ELF-1 (cell line): ENCODE measurements around the gene LILRB5.
"Not testable (repeated sequence)": the region's sequence is repeated elsewhere in the genome, so short reads cannot be mapped to it uniquely, and the experiment has no call there.

Experiments
- DNase-seq: peaks from one replicate; pipeline ENCODE4 v3.0.0-alpha.2; 2016; ENCODE audit warnings: low read depth, low spot score

LILRB5 gene

DNA sequence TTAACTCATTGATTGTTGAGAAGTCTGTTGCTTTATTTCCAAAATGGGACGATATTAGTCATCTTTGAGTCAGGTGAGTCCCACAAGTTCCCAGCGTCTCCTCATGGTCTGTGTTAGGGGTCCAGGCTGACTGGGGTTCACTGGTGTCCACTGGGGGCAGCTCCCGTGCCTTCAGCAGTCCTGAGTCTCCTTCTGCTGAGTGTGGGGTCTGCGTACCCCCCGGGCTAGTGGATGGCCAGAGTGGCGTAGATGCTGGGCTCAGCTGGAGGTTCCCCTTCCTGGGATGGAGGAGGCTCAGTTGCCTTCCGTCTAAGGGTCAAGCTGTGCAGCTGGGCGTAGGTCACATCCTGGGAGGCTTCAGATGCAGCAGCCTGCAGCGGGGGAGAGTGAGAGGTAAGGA is 40.2 kb downstream of the LILRB5 start:
- no peak for DNase-seq

DNA sequence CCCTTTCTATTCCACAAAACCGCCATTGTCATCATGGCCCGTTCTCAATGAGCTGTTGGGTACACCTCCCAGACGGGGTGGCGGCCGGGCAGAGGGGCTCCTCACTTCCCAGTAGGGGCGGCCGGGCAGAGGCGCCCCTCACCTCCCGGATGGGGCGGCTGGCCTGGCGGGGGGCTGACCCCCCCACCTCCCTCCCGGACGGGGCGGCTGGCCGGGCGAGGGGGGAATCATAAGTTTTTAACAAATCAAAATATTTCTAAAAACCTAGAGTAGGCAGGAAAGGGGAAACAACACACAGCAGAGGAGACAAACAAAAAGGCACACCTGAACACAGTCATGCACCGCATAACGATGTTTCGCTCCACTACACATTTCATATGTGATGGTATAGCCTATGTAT is 42.3 kb downstream of the LILRB5 start:
- not testable (repeated sequence) for DNase-seq

DNA sequence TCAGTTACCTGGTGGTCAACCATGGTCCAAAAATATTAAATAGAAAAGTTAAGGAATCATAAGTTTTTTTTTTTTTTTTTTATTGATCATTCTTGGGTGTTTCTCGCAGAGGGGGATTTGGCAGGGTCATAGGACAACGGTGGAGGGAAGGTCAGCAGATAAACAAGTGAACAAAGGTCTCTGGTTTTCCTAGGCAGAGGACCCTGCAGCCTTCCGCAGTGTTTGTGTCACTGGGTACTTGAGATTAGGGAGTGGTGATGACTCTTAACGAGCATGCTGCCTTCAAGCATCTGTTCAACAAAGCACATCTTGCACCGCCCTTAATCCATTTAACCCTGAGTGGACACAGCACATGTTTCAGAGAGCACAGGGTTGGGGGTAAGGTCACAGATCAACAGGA is 42.9 kb downstream of the LILRB5 start:
- DNase-seq: not testable (repeated sequence)

DNA sequence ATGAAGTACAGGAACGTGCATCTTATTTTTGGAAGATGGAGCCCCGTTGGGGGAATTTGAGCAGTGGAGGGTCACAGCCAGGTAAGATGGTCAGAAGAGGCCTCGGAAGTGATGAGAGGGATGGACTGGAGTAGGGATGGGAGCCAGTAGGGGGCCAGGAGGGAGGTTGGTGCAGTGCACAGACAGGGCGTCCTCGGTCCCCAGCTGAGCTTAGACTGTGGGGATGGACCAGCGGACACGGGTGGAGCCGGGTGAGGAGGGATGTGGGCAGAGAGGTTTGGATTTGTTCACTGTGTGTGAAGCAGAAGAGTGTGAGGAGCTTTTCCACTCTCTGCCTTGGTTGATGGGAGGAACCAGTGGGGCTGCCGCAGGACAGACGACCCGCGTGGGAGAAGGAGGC is 45.8 kb downstream of the LILRB5 start:
- no peak for DNase-seq

DNA sequence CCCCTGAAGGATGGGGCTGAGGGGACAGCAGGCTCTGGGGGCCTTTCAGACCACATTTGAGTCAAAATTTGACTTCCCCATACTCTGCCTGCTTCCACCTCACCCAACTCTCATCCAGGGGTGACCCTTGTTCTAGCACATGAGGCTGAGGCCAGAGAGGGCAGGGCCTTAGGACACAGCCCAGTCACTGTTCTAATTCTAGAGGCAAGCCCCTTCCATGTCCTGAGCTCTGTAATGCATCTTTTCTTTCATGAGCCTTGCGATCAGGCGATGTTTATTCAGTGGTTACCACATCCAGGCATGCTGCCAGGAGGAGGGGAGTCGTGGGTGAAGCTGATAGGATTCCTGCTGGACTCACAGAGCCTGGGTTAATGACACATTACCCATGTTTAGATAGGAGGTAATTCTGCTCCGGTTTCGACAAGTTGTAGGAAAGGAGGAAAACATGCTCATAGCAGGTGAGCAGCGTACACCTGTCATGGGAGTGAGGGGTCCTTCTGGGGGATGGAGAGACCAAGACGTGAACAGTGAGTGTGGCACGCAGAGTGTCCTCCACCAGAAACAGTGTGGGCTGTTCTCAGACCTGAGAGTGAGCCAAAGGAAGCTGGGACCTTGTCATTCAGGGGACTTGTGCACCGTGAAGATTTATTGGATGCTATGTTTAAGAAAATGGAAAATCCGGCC is 47.1 kb downstream of the LILRB5 start:
- no peak for DNase-seq

DNA sequence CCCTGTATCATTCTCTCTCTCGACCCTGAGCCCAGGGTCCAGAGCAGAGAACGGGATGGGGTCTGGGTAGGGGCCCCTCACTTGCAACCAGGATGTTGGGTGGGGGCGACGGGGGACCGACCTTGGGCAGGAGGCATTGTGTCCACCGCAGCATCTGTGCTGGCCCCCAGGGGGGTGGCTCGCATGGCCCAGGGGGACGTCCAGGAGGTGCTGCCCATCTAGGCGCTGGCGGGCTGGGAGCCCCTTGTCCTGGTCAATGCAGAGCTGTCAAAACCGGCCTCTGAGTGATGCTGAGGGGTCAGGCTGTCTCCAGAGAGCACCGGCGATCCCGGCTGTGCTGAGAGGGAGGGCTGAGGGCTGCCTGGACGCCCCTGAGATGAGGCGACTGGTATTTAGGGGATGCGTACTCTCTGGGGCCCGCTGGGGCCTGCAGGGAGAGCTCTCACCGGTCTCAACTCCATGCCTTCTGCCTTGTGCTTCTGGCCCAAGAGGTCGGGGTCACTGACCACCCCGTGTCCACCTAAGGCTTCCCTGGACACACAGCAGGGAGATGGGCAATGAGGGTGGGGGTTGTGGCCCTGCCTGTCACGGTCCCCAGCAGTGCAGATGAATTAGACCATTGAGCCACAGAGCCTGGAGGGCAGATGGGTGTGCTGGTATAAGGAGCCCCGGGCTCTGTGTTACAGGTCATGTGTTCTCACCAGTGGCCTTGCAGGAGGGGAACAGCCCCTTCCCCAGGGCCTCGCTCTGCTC is 47.8 kb downstream of the LILRB5 start:
- DNase-seq: peak; percentile 49

DNA sequence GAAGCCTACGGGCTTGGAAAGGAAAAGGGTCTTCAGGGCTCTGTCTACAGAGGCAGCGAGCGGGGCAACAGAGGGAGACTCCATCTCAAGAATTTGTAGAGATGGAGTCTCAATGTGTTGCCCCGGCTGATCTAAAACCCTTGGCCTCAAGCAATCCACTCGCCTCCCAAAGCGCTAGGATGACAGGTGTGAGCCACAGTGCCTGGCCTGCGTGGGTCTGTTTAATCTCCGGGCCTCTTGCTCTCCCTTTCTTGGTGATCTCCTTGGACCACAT is 48.4 kb downstream of the LILRB5 start:
- no peak for DNase-seq

DNA sequence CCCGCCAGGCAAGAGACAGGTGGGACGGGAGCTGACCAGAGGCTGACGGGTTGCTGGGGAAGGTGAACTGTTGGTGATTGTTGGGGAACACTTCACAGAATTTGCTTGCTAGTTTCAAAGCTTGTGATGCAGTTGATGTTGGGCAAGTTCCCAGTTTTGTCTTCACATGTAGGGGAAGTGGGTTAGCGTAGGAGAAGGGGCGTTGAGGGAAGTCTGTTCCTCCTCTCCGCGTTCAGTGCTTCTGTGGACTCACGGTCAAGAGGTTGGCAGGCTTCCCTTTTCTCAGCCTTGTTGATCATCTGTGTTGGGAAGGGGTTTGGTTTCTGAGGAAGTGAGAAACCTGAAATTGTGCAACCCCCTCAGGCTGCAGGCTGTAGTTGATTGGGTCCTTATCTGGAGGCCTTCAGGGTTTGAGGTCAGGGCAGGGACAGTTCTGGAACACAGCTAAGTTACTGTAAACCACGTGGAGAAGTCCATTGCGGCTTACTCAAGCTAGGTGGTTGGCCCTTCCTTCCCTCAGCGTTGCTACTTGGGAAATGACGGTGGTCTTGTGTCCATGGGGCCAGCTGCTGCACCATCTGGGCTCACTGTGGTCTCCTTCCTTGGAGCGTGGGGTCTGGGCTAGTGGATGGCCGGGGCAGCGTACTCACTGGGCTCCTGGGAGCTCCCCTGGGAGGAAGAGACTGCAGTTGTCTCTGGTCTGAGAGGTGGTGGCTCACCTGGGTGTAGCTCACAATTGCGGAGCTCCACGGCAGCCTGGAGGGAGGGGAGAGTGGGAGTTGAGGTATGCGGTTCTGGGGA is 48.9 kb downstream of the LILRB5 start:
- DNase-seq: peak; percentile 65

DNA sequence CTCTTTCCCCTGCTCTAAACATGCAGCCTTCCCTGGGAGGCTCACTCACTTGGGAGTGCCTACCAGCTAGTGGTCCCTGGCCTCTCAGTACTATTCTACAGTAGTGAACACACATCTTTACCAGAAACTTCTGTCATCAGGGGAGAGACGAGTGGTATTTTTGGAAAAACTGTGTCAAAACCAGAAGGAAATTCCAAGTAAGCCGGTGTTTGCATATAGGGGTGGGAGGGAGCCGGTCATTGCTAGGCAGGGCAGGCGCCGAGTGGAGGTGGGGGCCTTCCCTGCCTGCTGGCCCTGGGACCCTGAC is 49.4 kb downstream of the LILRB5 start:
- no peak for DNase-seq

DNA sequence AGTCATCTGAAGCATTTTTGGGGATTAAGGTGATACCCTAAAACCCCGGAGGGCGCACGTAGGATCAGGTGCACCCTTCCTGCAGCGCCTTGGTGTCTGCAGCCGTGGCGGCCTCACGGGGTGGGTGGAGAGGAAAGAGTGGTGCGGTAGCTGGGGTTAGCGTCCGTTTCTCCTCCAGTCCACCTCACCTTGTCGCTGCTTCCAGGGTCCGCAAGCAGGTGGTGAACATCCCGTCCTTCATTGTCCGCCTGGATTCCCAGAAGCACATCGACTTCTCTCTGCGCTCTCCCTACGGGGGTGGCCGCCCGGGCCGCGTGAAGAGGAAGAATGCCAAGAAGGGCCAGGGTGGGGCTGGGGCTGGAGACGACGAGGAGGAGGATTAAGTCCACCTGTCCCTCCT is 49.9 kb downstream of the LILRB5 start:
- not testable (repeated sequence) for DNase-seq

DNA sequence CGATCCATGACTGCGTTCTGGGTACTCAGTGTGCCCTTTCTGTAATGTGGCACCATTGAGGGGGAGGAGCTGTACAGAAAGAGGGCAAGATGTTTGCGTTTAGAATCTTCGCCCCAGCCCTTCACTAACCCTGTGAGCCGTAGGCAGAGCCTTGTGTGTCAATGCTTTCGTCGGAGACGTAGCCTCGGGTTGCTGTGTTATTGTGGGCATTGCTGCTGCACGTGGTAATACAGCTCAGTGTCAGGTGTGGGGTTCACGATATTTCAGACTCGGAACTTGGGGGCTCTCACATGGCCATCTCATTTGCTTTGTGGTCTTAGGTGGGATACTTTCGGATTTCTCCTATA is 50.3 kb downstream of the LILRB5 start:
- no peak for DNase-seq

DNA sequence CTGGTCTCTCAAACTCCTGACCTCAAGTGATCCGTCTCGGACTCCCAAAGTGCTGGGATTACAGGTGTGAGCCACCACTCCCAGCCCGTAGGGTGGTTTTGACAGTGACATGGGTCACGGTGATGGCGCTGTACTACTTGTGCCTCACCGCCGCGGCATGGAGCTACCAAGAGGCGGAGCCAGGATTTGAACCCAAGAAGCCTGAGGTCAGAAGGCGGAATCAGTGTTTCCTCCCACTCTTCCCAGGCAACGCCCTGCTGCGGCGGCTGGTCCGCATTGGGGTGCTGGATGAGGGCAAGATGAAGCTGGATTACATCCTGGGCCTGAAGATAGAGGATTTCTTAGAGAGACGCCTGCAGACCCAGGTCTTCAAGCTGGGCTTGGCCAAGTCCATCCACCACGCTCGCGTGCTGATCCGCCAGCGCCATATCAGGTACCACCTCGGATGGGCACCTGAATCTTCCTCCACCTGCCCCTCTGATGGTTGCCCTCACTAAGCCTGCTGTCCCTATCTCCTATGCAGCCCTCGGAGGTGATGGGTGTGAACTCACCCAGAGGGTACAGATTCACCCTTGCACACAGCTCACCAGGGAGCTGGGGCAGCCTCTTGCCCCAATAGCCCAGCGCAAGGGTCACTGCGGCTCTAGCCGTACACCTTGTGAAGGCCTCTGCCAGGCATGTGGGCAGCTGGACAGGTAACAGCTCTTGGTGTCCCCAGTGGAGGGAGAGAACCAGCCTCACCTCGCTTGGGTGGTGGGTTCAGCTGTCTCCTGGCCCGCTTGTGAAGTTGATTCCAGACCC is 50.8 kb downstream of the LILRB5 start:
- DNase-seq: no peak

DNA sequence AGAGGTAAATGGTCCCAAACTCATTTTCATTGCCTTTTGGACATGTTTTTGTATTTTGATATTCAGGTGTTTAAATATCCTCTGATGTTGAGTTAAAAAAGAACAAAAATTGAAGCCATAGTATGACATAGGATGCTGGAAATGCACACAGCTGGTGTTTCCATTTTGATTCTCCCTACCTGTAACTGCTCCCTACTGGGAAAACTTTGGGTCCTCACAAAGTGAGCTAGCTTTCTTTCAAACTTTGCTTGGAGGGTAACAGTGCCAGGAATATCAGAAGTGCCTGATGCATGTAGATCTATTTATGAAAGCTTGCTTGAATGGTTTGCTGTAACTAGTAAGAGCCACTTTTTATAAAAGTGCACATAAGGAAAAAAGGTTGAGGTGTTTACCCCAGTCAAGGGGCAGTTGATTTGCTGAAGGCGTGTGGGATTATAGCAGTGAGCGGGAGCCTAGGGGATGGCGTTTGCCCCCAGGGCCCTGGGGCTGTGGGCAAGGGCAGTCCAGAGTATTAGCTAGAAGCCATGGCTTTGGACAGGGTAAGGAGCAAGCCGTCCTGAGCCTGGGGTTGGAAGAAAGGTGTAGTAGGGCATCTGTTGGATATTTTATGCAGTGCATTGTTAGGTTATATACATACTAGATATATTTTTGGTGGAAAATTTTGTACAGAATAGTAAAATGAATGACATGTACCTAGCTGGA is 52.2 kb downstream of the LILRB5 start:
- DNase-seq: no peak

DNA sequence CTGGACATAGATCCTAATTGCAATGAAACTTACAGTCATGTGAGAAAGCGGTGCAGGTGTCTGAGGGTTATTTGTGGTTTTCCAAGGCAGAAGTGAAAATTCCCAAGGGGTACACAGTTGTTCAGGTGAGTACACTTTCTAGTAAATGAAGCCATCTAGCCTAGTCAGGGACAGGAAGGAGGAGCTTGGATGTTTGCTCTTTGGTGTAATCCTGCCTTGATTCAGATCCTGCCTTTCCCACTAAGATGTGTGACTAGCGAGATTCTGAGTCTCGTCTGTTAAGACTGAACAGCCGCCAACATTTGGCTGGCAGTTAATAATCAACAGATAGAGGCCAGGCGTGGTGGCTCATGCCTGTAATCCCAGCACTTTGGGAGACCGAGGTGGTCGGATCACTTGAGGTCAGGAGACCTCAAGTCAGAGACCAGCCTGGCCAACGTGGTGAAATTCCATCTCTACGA is 53.9 kb downstream of the LILRB5 start:
- no peak for DNase-seq

DNA sequence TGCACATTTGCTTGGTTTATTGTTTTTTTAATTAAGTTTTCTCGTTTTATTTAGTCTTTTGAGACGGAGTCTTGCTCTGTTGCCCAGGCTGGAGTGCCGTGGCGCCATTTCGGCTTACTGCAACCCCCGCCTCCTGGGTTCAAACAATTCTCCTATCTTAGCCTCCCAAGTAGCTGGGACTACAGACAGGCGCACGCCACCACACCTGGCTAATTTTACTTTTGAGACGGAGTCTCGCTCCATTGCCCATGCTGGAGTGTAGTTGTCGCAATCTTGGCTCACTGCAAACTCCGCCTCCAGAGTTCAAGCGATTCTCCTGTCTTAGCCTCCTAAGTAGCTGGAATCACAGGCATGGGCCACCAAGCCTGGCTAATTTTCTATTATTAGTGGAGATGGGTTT is 55.1 kb downstream of the LILRB5 start:
- DNase-seq: no peak

DNA sequence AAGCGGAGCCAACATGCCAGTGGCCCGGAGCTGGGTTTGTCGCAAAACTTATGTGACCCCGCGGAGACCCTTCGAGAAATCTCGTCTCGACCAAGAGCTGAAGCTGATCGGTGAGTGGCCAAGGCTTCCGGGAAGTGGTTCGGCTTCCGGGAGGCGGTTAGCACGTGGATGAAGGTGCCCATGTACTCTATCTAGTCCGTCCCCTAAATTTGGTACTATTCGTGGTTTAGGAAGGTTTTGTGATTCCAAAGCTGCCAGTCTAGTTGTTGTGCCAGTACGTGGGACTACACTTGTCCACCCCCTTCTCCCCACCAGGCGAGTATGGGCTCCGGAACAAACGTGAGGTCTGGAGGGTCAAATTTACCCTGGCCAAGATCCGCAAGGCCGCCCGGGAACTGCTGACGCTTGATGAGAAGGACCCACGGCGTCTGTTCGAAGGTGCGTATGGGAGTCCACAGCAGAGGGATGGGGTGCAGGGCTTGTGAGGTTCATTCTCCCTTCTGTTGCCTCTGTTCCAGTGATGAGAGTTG is 55.8 kb downstream of the LILRB5 start:
- DNase-seq: no peak
